GM12878 (cell line): ENCODE results near the gene ITGAD. TPM values are rescaled to one million over a fixed set of nuclear protein-coding genes. Genes with fewer than 3 reads are reported as not detected.

ENCODE experiments used
- ATAC-seq: fragments of 200-7000 bp; cut with Tn5 transposase; 3 replicates; pipeline ENCODE4 v1.9.1; 2020; ENCODE audit warnings: mild to moderate bottlenecking, moderate library complexity
- BruUV-seq: library from RNA; stranded (reverse); fragments of 400-500 nt; replicated peaks from 2 replicates; lab custom pipeline; 2021; lab: Mats Ljungman, UMichigan
- CTCF ChIA-PET: fragments of 300-600 bp; sonication (Branson Sonifier 250); formaldehyde crosslinking; extraction: SDS; loops from one replicate; lab custom pipeline; 2021; ENCODE audit warnings: inconsistent platforms; lab: Yijun Ruan, JAX
- POLR2A ChIA-PET: fragments of 350-600 bp; formaldehyde crosslinking; extraction: SDS; loops from one replicate; lab custom pipeline; 2021; ENCODE audit warnings: inconsistent platforms; lab: Charles Lee
- RAD21 ChIA-PET: fragments of 300-600 bp; sonication (Branson Sonifier 250); formaldehyde crosslinking; loops from one replicate; lab custom pipeline; 2023; ENCODE audit warnings: antibody characterized with exemption; ENCODE audit not compliant: unreplicated experiment; lab: Charles Lee
- SMC1A ChIA-PET: fragments of 300-600 bp; sonication (Branson Sonifier 250); formaldehyde crosslinking; loops from one replicate; lab custom pipeline; 2023; ENCODE audit not compliant: unreplicated experiment, uncharacterized antibody; lab: Charles Lee
- DNase-seq: peaks from one replicate; pipeline ENCODE4 v3.0.0-alpha.2; 2011; ENCODE audit warnings: low read depth, low spot score
- FAIRE-seq: peaks from 3 replicates; lab custom pipeline; 2011; peaks lifted over from hg19 to GRCh38; lab: Jason Lieb, UNC
- H2AFZ ChIP-seq: 2 replicates; pipeline ENCODE4 v1.6.0; 2011; ENCODE audit warnings: low read depth, low read length, control low read depth; ENCODE audit not compliant: control insufficient read depth
- H3K27ac ChIP-seq: 2 replicates; pipeline ENCODE4 v1.5.1; 2011; ENCODE audit warnings: control low read depth; ENCODE audit not compliant: control insufficient read depth, insufficient read depth
- H3K27me3 ChIP-seq, 2 experiments: replicated peaks in 1 of 2; 2 replicates each; pipeline versions ENCODE4 v1.6.0 to v1.6.1; 2011; ENCODE audit warnings: low read length in 1 of 2; ENCODE audit not compliant: control insufficient read depth in 2 of 2, insufficient read depth in 2 of 2
- H3K36me3 ChIP-seq, 2 experiments: 2 replicates each; pipeline ENCODE4 v1.5.1; 2011; ENCODE audit warnings: low read length in 1 of 2; ENCODE audit not compliant: control insufficient read depth in 2 of 2, insufficient read depth in 2 of 2
- H3K4me1 ChIP-seq: 2 replicates; pipeline ENCODE4 v1.6.1; 2011; ENCODE audit warnings: mild to moderate bottlenecking, low read length, moderate library complexity, mixed read lengths; ENCODE audit not compliant: control insufficient read depth, insufficient read depth
- H3K4me2 ChIP-seq: 2 replicates; pipeline ENCODE4 v1.6.0; 2011; ENCODE audit warnings: control low read depth; ENCODE audit not compliant: control insufficient read depth, insufficient read depth
- H3K4me3 ChIP-seq: fragments of 200-600 bp; sonication (generic); 2 replicates; pipeline ENCODE4 v1.5.1; 2016
- H3K79me2 ChIP-seq: 2 replicates; pipeline ENCODE4 v1.6.0; 2011; ENCODE audit warnings: low read length; ENCODE audit not compliant: control insufficient read depth, insufficient read depth
- H3K9ac ChIP-seq: 2 replicates; pipeline ENCODE4 v1.8.0; 2011; ENCODE audit warnings: low read length, control low read depth, mixed read lengths; ENCODE audit not compliant: control insufficient read depth, insufficient read depth
- H3K9me3 ChIP-seq: replicated peaks from 3 replicates; pipeline ENCODE4 v1.5.1; 2011; ENCODE audit warnings: mild to moderate bottlenecking, low read length; ENCODE audit not compliant: control insufficient read depth, insufficient read depth
- H4K20me1 ChIP-seq: 2 replicates; pipeline ENCODE4 v1.6.0; 2011; ENCODE audit not compliant: control insufficient read depth, insufficient read depth
- BCL11A ChIP-seq: IDR thresholded peaks from 2 replicates; pipeline ENCODE4 v1.6.1; 2011; ENCODE audit warnings: low read depth, low read length
- EP300 ChIP-seq, 2 experiments: fragments of 150-350 bp in 1 of 2; IDR thresholded peaks; 2 replicates each; pipeline ENCODE4 v1.6.1; 2011 to 2012; ENCODE audit warnings: low read depth in 2 of 2, low read length in 2 of 2, borderline replicate concordance in 1 of 2, improper control_type of control experiment in 1 of 2, inconsistent platforms in 1 of 2; ENCODE audit not compliant: control insufficient read depth in 1 of 2
- HDGF ChIP-seq: fragments of 450-650 bp; IDR thresholded peaks from 2 replicates; pipeline ENCODE4 v1.6.1; 2016; ENCODE audit warnings: antibody characterized with exemption
- MTA2 ChIP-seq: fragments of 450-650 bp; IDR thresholded peaks from 2 replicates; pipeline ENCODE4 v1.6.1; 2016; ENCODE audit warnings: low read depth, mild to moderate bottlenecking, moderate library complexity
- NBN ChIP-seq: fragments of 450-650 bp; IDR thresholded peaks from 2 replicates; pipeline ENCODE4 v1.6.1; 2016
- POLR2A ChIP-seq: IDR thresholded peaks from 2 replicates; pipeline ENCODE4 v1.6.1; 2011; ENCODE audit warnings: low read depth, mild to moderate bottlenecking, low read length
- POLR2AphosphoS2 ChIP-seq: IDR thresholded peaks from 2 replicates; pipeline ENCODE4 v1.6.1; 2011; ENCODE audit warnings: low read depth, mild to moderate bottlenecking, low read length, improper control_type of control experiment, moderate library complexity
- RAD21 ChIP-seq: IDR thresholded peaks from 2 replicates; pipeline ENCODE4 v1.6.1; 2011; ENCODE audit warnings: mild to moderate bottlenecking, low read depth, low read length, moderate library complexity; ENCODE audit not compliant: insufficient read depth
- SMARCA5 ChIP-seq: fragments of 450-650 bp; IDR thresholded peaks from 2 replicates; pipeline ENCODE4 v1.6.1; 2017; ENCODE audit warnings: mild to moderate bottlenecking
- TBL1XR1 ChIP-seq: IDR thresholded peaks from 2 replicates; pipeline ENCODE4 v1.6.1; 2012; ENCODE audit warnings: low read depth, low read length, improper control_type of control experiment
- TCF3 ChIP-seq: IDR thresholded peaks from 2 replicates; pipeline ENCODE4 v1.6.1; 2012; ENCODE audit warnings: low read depth, mild to moderate bottlenecking, low read length, borderline replicate concordance; ENCODE audit not compliant: insufficient read depth
- YY1 ChIP-seq: IDR thresholded peaks from 2 replicates; pipeline ENCODE4 v1.6.1; 2011; ENCODE audit warnings: low read depth, mild to moderate bottlenecking, low read length
- ZZZ3 ChIP-seq: IDR thresholded peaks from 2 replicates; pipeline ENCODE4 v1.6.1; 2011; ENCODE audit warnings: low read depth; ENCODE audit not compliant: control insufficient read depth, insufficient read length
- WGBS: methylation state at CpG from one replicate; pipeline ENCODE4 v1.1.6; 2016; ENCODE audit warnings: low lambda C conversion rate; ENCODE audit not compliant: insufficient replicate concordance, insufficient coverage; ENCODE audit errors: missing lambda C conversion rate; 5-methylcytosine and 5-hydroxymethylcytosine counted together
- in situ Hi-C: fragments of 300-500 bp; cut with MboI; formaldehyde crosslinking; loops from 9 replicates; pipeline ENCODE4 v1.14.3; 2018; ENCODE audit warnings: mixed read lengths
- intact Hi-C: fragments of 100-400 bp; cut with micrococcal nuclease; formaldehyde crosslinking; loops from one replicate; pipeline ENCODE4 v1.14.2; 2022; ENCODE audit not compliant: unreplicated experiment
- polyA plus RNA-seq, 11 experiments: library from polyadenylated mRNA; depleted of rRNA in 4 of 11; unstranded in 6 of 11; stranded (reverse) in 5 of 11; fragments of >200 nt; fragmentation: Nextera tagmentation in 4 of 11; fragmentation: Illumina TruSeq in 1 of 11; extraction: Ambion mirVana in 4 of 11; extraction: Trizol in 1 of 11; gene quantifications; 1 replicate in 1 of 11; 2 replicates in 10 of 11; pipeline versions ENCODE4 v1.2.1 to v1.2.3, GENCODE V29; 2011 to 2016; ENCODE audit warnings: inconsistent platforms in 2 of 11, missing spikeins in 2 of 11, low read depth in 1 of 11
- total RNA-seq, 4 experiments: library from RNA; depleted of rRNA in 3 of 4; stranded (reverse); fragments of >200 nt in 3 of 4; fragmentation: Illumina TruSeq in 1 of 4; extraction: Trizol in 1 of 4; gene quantifications; 2 replicates each; pipeline versions ENCODE4 v1.2.1 to v1.2.3, GENCODE V29; 2013 to 2021
- TF ChIP-seq, protein P1 (sequence below): IDR thresholded peaks from 2 replicates; pipeline ENCODE4 v1.6.1; 2012; ENCODE audit warnings: low read length, inconsistent platforms
- TF ChIP-seq, protein P2 (sequence below): fragments of 450-650 bp; formaldehyde crosslinking; IDR thresholded peaks from 2 replicates; pipeline ENCODE4 v1.4.0; 2020; ENCODE audit warnings: mild to moderate bottlenecking, moderate library complexity
- TF ChIP-seq, protein P3 (sequence below): fragments of 450-650 bp; IDR thresholded peaks from 2 replicates; pipeline ENCODE4 v1.6.1; 2017; ENCODE audit warnings: antibody characterized with exemption, mild to moderate bottlenecking, moderate library complexity

ITGAD gene
- total and polyA plus RNA-seq, 10 of the 15 experiments (the other 5 are each of a cell fraction or from before 2014, with no cell fraction given) = 0.29 to 4.0 (median 1.2) TPM

DNA sequence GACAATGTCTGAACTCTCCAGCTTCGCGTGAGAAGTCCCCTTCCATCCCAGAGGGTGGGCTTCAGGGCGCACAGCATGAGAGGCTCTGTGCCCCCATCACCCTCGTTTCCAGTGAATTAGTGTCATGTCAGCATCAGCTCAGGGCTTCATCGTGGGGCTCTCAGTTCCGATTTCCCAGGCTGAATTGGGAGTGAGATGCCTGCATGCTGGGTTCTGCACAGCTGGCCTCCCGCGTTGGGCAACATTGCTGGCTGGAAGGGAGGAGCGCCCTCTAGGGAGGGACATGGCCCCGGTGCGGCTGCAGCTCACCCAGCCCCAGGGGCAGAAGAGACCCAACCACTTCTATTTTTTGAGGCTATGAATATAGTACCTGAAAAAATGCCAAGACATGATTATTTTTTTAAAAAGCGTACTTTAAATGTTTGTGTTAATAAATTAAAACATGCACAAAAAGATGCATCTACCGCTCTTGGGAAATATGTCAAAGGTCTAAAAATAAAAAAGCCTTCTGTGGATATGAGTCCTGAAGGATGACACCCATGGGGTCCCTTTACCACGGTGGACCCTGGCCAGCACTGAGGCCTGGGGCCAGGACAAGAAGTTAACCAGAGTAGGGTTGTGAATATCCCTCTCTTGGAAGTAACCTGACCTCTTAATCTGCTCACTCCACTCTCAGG lies 10.5 kb upstream of the ITGAD start:
- H3K9me3 ChIP-seq = no peaks in the 10 kb centered on the region
- H3K4me2 ChIP-seq = no peak overlapping the region
- ATAC-seq = peak; percentile 89
- POLR2A ChIA-PET = interaction anchor here (1.8 kb wide), 1 partner anchor 38 kb away, joined by 4 read pairs; no protein-coding TSS in a partner anchor
- no peak overlapping the region for H3K4me3 ChIP-seq
- 24% methylated on average over 14 of the region's 14 CpGs for WGBS
- no peaks in the 10 kb centered on the region for H3K36me3 ChIP-seq
- no peak overlapping the region for H3K9ac ChIP-seq
- in situ Hi-C loops = no loop called here
- no peaks in the 10 kb centered on the region for H3K4me1 ChIP-seq
- FAIRE-seq = peak; percentile 56
- peaks cover 0 to 3% of the 10 kb centered on the region in 2 experiments; a peak in 1 of 4 replicates for H3K27me3 ChIP-seq
- intact Hi-C loops = loop anchor here (1.0 to 2.0 kb wide), 2 partner anchors 60 to 180 kb away; partner anchors contain the start of genes PYCARD and ZNF843
- CTCF ChIA-PET = interaction anchor here (0.6 to 4.9 kb wide), 52 partner anchors 9 to 512 kb away, joined by 3 to 26 read pairs (median 4); partner anchors contain the start of genes HSD3B7, ITGAD, ITGAM and PRSS36
- SMC1A ChIA-PET = interaction anchor here (0.7 to 3.3 kb wide), 18 partner anchors 13 to 265 kb away, joined by 3 to 13 read pairs (median 3); partner anchors contain the start of genes KAT8, PYCARD, PYDC1 and ZNF843
- H2AFZ ChIP-seq = no peak overlapping the region
- TSS peak; percentile 69 for BruUV-seq
- no peaks in the 10 kb centered on the region for H4K20me1 ChIP-seq
- no peak overlapping the region for H3K27ac ChIP-seq
- no peak for DNase-seq
- RAD21 ChIA-PET = interaction anchor here (0.8 to 2.1 kb wide), 16 partner anchors 12 to 225 kb away, joined by 3 to 17 read pairs (median 4); partner anchors contain the start of genes ITGAX, PYDC1 and ZNF843
- no peaks in the 10 kb centered on the region for H3K79me2 ChIP-seq
- TF ChIP-seq, protein P1, sequence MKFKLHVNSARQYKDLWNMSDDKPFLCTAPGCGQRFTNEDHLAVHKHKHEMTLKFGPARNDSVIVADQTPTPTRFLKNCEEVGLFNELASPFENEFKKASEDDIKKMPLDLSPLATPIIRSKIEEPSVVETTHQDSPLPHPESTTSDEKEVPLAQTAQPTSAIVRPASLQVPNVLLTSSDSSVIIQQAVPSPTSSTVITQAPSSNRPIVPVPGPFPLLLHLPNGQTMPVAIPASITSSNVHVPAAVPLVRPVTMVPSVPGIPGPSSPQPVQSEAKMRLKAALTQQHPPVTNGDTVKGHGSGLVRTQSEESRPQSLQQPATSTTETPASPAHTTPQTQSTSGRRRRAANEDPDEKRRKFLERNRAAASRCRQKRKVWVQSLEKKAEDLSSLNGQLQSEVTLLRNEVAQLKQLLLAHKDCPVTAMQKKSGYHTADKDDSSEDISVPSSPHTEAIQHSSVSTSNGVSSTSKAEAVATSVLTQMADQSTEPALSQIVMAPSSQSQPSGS = no peak
- TF ChIP-seq EP300 (IDR thresholded peaks at IDR 0.05; ENCODE audit: borderline replicate concordance in 1 of 2, control insufficient read depth in 1 of 2, low read depth in 2 of 2, low read length in 2 of 2) = no peak
- TF ChIP-seq, protein P2, sequence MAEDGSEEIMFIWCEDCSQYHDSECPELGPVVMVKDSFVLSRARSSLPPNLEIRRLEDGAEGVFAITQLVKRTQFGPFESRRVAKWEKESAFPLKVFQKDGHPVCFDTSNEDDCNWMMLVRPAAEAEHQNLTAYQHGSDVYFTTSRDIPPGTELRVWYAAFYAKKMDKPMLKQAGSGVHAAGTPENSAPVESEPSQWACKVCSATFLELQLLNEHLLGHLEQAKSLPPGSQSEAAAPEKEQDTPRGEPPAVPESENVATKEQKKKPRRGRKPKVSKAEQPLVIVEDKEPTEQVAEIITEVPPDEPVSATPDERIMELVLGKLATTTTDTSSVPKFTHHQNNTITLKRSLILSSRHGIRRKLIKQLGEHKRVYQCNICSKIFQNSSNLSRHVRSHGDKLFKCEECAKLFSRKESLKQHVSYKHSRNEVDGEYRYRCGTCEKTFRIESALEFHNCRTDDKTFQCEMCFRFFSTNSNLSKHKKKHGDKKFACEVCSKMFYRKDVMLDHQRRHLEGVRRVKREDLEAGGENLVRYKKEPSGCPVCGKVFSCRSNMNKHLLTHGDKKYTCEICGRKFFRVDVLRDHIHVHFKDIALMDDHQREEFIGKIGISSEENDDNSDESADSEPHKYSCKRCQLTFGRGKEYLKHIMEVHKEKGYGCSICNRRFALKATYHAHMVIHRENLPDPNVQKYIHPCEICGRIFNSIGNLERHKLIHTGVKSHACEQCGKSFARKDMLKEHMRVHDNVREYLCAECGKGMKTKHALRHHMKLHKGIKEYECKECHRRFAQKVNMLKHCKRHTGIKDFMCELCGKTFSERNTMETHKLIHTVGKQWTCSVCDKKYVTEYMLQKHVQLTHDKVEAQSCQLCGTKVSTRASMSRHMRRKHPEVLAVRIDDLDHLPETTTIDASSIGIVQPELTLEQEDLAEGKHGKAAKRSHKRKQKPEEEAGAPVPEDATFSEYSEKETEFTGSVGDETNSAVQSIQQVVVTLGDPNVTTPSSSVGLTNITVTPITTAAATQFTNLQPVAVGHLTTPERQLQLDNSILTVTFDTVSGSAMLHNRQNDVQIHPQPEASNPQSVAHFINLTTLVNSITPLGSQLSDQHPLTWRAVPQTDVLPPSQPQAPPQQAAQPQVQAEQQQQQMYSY (CRISPR knock-in tag) = no peak
- no peak for TF ChIP-seq MTA2
- peak; percentile 65 for TF ChIP-seq YY1
- TF ChIP-seq ZZZ3 = no peak
- 0 out of 2 replicates have a peak, but pooled peaks have one; percentile 53 for TF ChIP-seq HDGF
- peak; percentile 82 for TF ChIP-seq RAD21
- TF ChIP-seq TBL1XR1 = no peak
- TF ChIP-seq POLR2A = no peak
- TF ChIP-seq SMARCA5 = no peak
- no peak for TF ChIP-seq NBN
- TF ChIP-seq BCL11A = no peak
- TF ChIP-seq, protein P3, sequence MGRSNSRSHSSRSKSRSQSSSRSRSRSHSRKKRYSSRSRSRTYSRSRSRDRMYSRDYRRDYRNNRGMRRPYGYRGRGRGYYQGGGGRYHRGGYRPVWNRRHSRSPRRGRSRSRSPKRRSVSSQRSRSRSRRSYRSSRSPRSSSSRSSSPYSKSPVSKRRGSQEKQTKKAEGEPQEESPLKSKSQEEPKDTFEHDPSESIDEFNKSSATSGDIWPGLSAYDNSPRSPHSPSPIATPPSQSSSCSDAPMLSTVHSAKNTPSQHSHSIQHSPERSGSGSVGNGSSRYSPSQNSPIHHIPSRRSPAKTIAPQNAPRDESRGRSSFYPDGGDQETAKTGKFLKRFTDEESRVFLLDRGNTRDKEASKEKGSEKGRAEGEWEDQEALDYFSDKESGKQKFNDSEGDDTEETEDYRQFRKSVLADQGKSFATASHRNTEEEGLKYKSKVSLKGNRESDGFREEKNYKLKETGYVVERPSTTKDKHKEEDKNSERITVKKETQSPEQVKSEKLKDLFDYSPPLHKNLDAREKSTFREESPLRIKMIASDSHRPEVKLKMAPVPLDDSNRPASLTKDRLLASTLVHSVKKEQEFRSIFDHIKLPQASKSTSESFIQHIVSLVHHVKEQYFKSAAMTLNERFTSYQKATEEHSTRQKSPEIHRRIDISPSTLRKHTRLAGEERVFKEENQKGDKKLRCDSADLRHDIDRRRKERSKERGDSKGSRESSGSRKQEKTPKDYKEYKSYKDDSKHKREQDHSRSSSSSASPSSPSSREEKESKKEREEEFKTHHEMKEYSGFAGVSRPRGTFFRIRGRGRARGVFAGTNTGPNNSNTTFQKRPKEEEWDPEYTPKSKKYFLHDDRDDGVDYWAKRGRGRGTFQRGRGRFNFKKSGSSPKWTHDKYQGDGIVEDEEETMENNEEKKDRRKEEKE = no peak
- TF ChIP-seq TCF3 = peak; percentile 54; the same call in 1 of the 2 replicates
- TF ChIP-seq POLR2AphosphoS2 = no peak
